HG03175 (cell line): Measurements from ENCODE around the gene PPP1R2C.

Source experiments
- ATAC-seq: cut with Tn5 transposase; IDR thresholded peaks from one replicate; pipeline ENCODE4 v1.9.1; 2021; ENCODE audit warnings: mild to moderate bottlenecking, moderate library complexity; ENCODE audit not compliant: unreplicated experiment

PPP1R2C gene

DNA sequence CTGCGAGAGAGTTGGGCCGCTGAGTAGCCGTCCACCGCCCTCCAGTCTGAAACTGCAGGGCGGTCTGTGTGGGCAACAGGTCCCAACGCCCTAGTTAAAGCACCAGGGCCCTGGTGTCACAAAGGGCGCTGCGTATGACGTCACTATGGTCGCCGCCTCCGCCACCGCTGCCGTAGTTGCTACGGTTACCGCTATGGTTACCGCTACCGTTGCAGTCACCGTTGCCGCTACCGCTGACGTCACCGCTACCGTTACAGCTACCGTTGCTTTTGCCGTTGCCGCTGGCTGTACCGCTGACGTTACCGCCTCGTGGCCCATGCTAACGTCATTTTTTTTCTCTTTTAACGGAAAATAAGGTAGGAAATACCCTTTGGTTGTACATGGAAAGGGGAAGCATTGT is at the start of gene PPP1R2C:
Gene PPP1R2C (minus strand): TSS at position 68 of the 400 bp plus-strand sequence. CDS start 84 bp downstream, outside the sequence.
- ATAC-seq = no peak

GRCh38 chrX:42825201-42825600 is 47.2 kb upstream of the PPP1R2C start:
- no peak for ATAC-seq

- no peak for ATAC-seq
These were observed 46.6 kb upstream of the PPP1R2C start for GRCh38 chrX:42824541-42824940.

DNA sequence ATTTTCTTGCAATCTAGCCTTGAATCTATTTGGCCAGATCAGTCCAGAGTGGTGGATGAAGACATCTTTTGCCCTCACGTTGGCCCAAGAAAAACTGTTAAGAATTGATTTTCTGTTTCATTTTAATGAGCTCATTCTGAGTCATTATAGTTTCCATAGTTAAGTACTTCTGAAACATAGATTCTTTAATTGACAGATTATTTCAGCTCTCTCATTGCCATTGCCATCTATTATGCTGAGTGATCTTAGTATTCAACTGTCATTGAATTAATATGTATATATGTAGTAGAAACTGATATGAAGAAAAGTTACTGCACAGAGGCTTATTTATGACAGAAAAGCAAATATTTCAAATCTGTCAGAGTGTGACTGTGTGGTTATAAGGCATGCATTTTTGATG is 45.5 kb upstream of the PPP1R2C start:
- ATAC-seq = no peak

DNA sequence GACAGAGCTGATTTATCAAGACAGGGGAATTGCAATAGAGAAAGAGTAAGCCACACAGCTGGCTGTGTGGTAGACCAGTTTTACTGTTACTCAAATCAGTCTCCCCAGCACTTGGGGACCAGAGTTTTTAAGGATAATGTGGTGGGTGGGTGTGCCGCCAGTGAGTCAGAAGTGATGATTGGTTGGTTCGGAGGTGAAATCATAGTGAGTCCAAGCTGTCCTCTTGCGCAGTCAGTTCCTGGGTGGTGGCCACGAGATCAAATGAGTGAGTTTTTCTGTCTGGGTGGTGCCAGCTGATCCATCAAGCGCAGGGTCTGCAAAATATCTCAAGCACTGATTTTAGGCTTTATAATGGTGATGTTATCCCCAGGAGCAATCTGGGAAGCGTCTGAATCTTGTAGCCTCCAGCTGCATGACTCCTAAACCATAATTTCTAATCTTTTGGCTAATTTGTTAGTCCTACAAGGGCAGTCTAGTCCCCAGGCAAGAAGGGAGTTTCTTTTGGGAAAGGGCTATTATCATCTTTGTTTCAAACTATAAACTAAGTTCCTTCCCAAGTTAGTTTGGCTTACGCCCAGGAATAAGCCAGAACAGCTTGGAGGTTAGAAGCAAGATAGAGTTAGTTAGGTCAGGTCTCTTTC is 44.0 kb upstream of the PPP1R2C start:
- ATAC-seq = no peak

DNA sequence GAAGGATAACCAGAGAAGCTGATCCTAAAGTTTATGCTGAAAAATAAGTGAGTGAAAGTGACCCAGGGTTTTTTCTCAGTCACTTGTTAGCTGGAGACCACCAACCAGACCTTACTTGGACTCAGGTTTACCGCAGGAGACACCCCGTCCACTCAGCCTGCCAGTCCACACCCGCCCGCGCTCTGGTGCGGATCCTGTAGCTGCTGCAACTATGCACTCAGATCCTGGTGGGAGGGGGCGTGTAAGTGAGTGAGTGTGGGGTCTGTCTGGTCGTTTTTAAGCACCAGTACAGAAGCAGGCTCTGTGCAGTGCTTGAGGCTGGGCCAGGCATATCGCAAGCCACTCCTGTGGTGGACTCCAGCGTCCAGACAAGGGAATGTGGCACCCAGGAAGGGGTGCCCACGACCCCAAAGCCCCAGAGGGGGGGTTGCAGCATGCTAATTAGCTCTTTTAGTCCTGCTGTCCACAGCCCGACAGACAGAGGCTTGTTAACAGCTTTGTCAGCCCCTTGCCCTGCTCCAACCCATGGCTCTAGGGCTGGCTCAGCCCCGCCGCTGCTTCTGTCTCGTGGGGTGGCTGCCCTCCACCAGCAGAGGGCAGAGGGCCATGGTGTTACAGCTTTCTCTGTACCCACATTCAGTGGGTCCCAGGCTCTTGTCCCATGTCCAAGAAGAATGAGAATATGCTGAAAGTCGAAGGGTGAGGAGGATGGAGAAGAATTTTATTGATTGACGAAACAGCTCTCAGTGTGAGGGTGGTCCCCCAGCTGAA is 40.4 kb upstream of the PPP1R2C start:
- no peak for ATAC-seq

- ATAC-seq = no peak
These were observed 31.6 kb upstream of the PPP1R2C start for GRCh38 chrX:42809569-42809968.

GRCh38 chrX:42807393-42807792 is 29.4 kb upstream of the PPP1R2C start:
- ATAC-seq = no peak

DNA sequence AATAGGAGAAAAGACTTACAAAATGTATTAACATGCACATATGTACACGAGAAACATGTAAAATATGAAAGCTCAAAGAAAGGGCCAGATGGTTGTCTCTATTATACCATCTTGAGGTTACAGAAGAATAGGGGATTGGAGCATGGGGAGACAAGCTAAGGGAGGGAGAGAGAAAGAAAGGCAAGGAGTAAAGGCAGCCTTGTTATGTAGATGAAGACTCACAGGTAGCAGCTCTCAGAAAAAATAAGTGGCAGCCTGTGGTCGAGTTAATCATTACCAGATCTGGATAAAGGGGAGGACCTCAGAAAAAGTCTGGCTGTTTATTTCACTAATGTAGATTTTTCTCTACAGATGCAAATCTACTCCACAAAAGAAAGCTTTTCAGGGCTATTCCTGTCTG is 26.6 kb upstream of the PPP1R2C start:
- ATAC-seq = no peak

DNA sequence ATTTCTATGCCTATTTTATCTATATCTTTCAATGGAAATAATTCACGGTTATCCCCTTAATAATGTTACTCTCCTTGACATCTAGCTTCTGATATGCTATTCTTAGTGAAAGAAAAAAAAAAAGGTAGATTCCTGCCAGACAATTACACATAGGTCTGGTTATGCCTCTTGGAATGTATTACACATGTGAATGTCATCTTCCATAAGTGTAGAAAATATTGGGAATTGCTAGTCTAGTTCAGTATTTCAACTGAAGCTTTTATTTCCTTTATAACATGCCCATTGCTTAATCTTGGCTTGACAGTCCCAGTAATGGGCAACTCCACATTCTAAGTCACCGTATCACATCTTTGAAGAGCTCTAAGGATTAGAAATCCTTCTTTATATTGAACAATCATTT is 25.4 kb upstream of the PPP1R2C start:
- no peak for ATAC-seq

- no peak for ATAC-seq
These were observed 19.8 kb upstream of the PPP1R2C start for GRCh38 chrX:42797651-42798269.

GRCh38 chrX:42783451-42783850 is 5.5 kb upstream of the PPP1R2C start:
- no peak for ATAC-seq

- no peak for ATAC-seq
These were observed 1.8 kb downstream of the PPP1R2C start for GRCh38 chrX:42776195-42776594.

DNA sequence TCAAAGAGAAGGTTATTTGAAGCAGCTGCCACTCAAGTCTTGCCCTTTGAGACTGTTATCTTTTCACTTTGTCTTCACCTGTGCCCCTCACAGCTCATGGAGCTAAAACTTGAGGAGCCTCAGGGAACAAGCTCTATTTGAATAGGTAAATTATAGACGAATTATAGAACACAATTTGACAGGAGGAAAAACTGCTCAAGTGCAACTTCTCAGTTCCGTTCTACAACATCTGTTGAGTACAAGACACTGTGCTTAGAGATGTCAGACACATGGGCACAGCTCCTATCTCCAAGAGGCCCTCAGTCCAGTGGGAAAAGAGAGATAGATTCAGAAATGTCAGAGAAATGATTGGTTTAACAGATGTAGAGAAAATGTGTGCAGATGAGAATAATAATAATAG is 5.1 kb downstream of the PPP1R2C start:
- ATAC-seq = no peak

- no peak for ATAC-seq
These were observed 6.2 kb downstream of the PPP1R2C start for GRCh38 chrX:42771506-42772335.

DNA sequence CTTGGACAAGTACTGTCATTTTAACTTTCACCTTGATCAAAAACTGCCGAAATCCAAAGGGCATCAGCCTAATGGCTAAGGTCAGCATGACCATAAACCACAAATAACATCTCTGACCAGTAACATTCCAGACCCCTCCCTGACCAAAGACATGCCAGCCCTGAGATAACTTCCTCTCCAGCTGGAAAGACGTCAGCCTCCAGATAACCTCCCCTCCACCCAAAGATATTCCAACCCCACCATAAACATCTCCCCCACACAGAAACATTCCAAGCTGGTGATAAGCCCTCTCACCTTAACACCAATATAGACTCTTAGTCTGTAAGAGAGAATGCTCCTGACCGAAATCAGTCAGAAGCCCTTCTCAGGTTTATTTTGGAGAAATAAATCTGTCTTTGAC is 7.4 kb downstream of the PPP1R2C start:
- no peak for ATAC-seq

DNA sequence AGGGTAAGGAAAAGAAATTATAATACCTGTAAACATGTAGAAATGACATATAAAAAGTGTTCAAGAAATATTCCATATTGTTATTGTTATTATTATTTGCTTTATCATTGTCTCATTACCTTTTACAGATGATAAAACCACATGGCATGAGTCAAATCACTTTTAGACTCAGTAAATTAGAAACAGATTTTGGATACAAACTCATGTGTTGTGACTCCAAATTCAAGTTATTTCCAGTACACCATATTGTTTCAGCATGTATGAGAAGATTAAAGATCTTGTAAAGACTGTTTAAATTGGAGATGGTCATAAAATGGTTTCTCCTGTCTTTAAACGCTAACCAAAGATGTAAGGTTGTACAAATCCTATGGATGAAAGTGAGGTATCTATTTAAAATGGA is 18.1 kb downstream of the PPP1R2C start:
- ATAC-seq = no peak

- no peak for ATAC-seq
These were observed 22.1 kb downstream of the PPP1R2C start for GRCh38 chrX:42755815-42756214.

GRCh38 chrX:42754603-42755002 is 23.4 kb downstream of the PPP1R2C start:
- no peak for ATAC-seq

DNA sequence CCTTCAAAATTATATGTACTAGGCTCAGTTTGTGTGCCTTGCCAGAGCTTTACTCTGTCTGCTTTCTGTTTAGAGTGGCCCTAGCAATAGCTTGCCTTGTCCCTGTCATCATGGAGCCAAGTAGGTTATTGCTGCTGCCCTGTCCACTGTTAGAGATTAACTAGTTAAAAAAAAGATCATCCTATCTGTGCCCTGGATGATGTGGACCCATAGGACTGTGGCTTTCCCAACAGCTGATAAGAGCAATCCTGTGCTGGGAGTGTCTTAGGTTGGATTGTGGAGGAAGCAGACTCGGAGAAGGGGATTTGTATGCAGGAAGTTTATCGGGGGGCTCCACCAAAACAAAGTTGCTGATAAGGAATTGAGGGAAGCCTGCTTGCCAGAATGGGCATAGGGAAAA is 23.8 kb downstream of the PPP1R2C start:
- no peak for ATAC-seq

GRCh38 chrX:42752730-42753129 is 25.2 kb downstream of the PPP1R2C start:
- no peak for ATAC-seq
